GM21360 (cell line): Measurements from ENCODE around the gene PLA2R1.
"Not testable (repeated sequence)": the region's sequence is repeated elsewhere in the genome, so short reads cannot be mapped to it uniquely, and the experiment has no call there.

Source experiments
- ATAC-seq: cut with Tn5 transposase; IDR thresholded peaks from one replicate; pipeline ENCODE4 v1.9.1; 2021; ENCODE audit warnings: mild to moderate bottlenecking, moderate library complexity; ENCODE audit not compliant: unreplicated experiment

PLA2R1 gene

GRCh38 chr2:160063879-160064612 lies 1.6 kb upstream of the PLA2R1 start:
- ATAC-seq: no peak

- ATAC-seq: no peak
Observed at GRCh38 chr2:160063271-160063670, 856 bp upstream of the PLA2R1 start.

GRCh38 chr2:160061944-160062291 lies 497 bp downstream of the PLA2R1 start:
- no peak for ATAC-seq

GRCh38 chr2:160061533-160061932 lies 882 bp downstream of the PLA2R1 start:
- no peak for ATAC-seq

- no peak for ATAC-seq
Observed at GRCh38 chr2:160060297-160060696, 2.1 kb downstream of the PLA2R1 start.

GRCh38 chr2:160057356-160057755 lies 5.1 kb downstream of the PLA2R1 start:
- no peak for ATAC-seq

- no peak for ATAC-seq
Observed at GRCh38 chr2:160055726-160056108, 6.7 kb downstream of the PLA2R1 start.

- ATAC-seq: no peak
Observed at GRCh38 chr2:160054984-160055725, 7.3 kb downstream of the PLA2R1 start.

GRCh38 chr2:160053946-160054345 lies 8.5 kb downstream of the PLA2R1 start:
- no peak for ATAC-seq

- ATAC-seq: no peak
Observed at GRCh38 chr2:160052531-160052930, 9.9 kb downstream of the PLA2R1 start.

- no peak for ATAC-seq
Observed at GRCh38 chr2:160051371-160051800, 11.0 kb downstream of the PLA2R1 start.

GRCh38 chr2:160050147-160050546 lies 12.3 kb downstream of the PLA2R1 start:
- ATAC-seq: no peak

GRCh38 chr2:160045703-160046210 lies 16.7 kb downstream of the PLA2R1 start:
- no peak for ATAC-seq

- no peak for ATAC-seq
Observed at GRCh38 chr2:160044728-160045127, 17.7 kb downstream of the PLA2R1 start.

- no peak for ATAC-seq
Observed at GRCh38 chr2:160043265-160043664, 19.1 kb downstream of the PLA2R1 start.

- no peak for ATAC-seq
Observed at GRCh38 chr2:160042054-160042453, 20.4 kb downstream of the PLA2R1 start.

GRCh38 chr2:160041091-160041490 lies 21.3 kb downstream of the PLA2R1 start:
- no peak for ATAC-seq

GRCh38 chr2:160039166-160039903 lies 23.1 kb downstream of the PLA2R1 start:
- no peak for ATAC-seq

GRCh38 chr2:160038662-160039061 lies 23.8 kb downstream of the PLA2R1 start:
- not testable (repeated sequence) for ATAC-seq

GRCh38 chr2:160036736-160037135 lies 25.7 kb downstream of the PLA2R1 start:
- ATAC-seq: no peak

GRCh38 chr2:160035125-160035524 lies 27.3 kb downstream of the PLA2R1 start:
- no peak for ATAC-seq

- no peak for ATAC-seq
Observed at GRCh38 chr2:160034396-160034795, 28.0 kb downstream of the PLA2R1 start.
